Naive thymus-derived CD8-positive, alpha-beta T cell (primary cell): ENCODE data around the gene CHKB. TPM values are rescaled to one million over a fixed set of nuclear protein-coding genes. Genes with fewer than 3 reads are reported as not detected.
"Not testable (repeated sequence)": the region's sequence is repeated elsewhere in the genome, so short reads cannot be mapped to it uniquely, and the experiment has no call there.

Source experiments
- ATAC-seq, 2 donors: fragments of 150-1000 bp; cut with Tn5 transposase in 1 of 2; sonication (Bioruptor Pico), chemical (Tn5 transposase) in 1 of 2; 1 replicate in 1 of 2; 2 replicates in 1 of 2; pipeline ENCODE4 v1.10.0; 2021; ENCODE audit warnings: mild to moderate bottlenecking in 2 of 2, moderate library complexity in 2 of 2
- POLR2A ChIA-PET: fragments of 350-600 bp; sonication (Branson Sonifier 250); formaldehyde crosslinking; loops from one replicate; lab custom pipeline; 2021; ENCODE audit warnings: antibody characterized with exemption; lab: Charles Lee
- DNase-seq, 10 donors: peaks; one replicate each; pipeline versions ENCODE4 v3.0.0 to v3.0.0-alpha.2; 2020 to 2022
- H3K27ac Mint-ChIP-seq, 10 donors: one replicate each; pipeline ENCODE4 v1.8.0; 2020 to 2022; ENCODE audit warnings: mild to moderate bottlenecking in 10 of 10, mixed read lengths in 10 of 10, moderate library complexity in 4 of 10, inconsistent platforms in 1 of 10
- H3K27me3 Mint-ChIP-seq, 5 donors: one replicate each; pipeline ENCODE4 v1.8.0; 2021 to 2022; ENCODE audit warnings: mixed read lengths in 5 of 5
- H3K36me3 Mint-ChIP-seq, 3 donors: one replicate each; pipeline ENCODE4 v1.8.0; 2020 to 2022; ENCODE audit warnings: mixed read lengths in 3 of 3, mild to moderate bottlenecking in 2 of 3, inconsistent platforms in 1 of 3
- H3K4me1 Mint-ChIP-seq, 4 donors: one replicate each; pipeline ENCODE4 v1.8.0; 2021 to 2022; ENCODE audit warnings: mixed read lengths in 4 of 4
- H3K4me3 Mint-ChIP-seq, 10 donors: one replicate each; pipeline ENCODE4 v1.8.0; 2020 to 2022; ENCODE audit warnings: mild to moderate bottlenecking in 10 of 10, mixed read lengths in 10 of 10, moderate library complexity in 6 of 10, inconsistent platforms in 1 of 10
- H3K9me3 Mint-ChIP-seq, 9 donors: one replicate each; pipeline ENCODE4 v1.8.0; 2020 to 2022; ENCODE audit warnings: mixed read lengths in 9 of 9, mild to moderate bottlenecking in 3 of 9, inconsistent platforms in 1 of 9, moderate library complexity in 1 of 9
- polyA plus RNA-seq, 3 donors: library from polyadenylated mRNA; unstranded; fragments of 300-500 nt; fragmentation: Illumina TruSeq; gene quantifications; one replicate each; pipeline ENCODE4 v1.2.3, GENCODE V29; 2021
- total RNA-seq, 8 experiments: library from RNA in 2 of 8; stranded (reverse) in 2 of 8; gene quantifications; one replicate each; pipeline ENCODE4 v1.2.3 and lab custom pipeline; 2021 to 2026

The CHKB gene
- total and polyA plus RNA-seq, 5 experiments from 2014 or later, result 23.0 to 215 (median 26.9) TPM

GRCh38 chr22:50610041-50610451 is 27.4 kb upstream of the CHKB start:
- Mint-ChIP-seq H3K27ac (no peak overlapping the region), H3K27me3 (peaks cover 7 to 65% (median 32%) of the 10 kb centered on the region in 5 donors), H3K9me3 (peaks cover 0 to 2% (median 0%) of the 10 kb centered on the region in 9 donors), H3K4me3 (no peak overlapping the region), H3K36me3 (no peaks in the 10 kb centered on the region), H3K4me1 (peaks cover 2 to 16% (median 6%) of the 10 kb centered on the region in 4 donors)
- POLR2A ChIA-PET, result no interaction called here
- DNase-seq (no peak), ATAC-seq (no peak)

GRCh38 chr22:50609599-50609998 is 26.9 kb upstream of the CHKB start:
- POLR2A ChIA-PET, result no interaction called here
- H3K4me1 Mint-ChIP-seq, result peaks cover 2 to 16% (median 6%) of the 10 kb centered on the region in 4 donors
- peaks cover 7 to 65% (median 32%) of the 10 kb centered on the region in 5 donors for H3K27me3 Mint-ChIP-seq
- DNase-seq, result no peak
- ATAC-seq, result no peak
- H3K27ac Mint-ChIP-seq, result no peak overlapping the region
- no peak overlapping the region for H3K4me3 Mint-ChIP-seq
- H3K9me3 Mint-ChIP-seq, result peaks cover 0 to 2% (median 0%) of the 10 kb centered on the region in 9 donors
- H3K36me3 Mint-ChIP-seq, result no peaks in the 10 kb centered on the region

GRCh38 chr22:50608996-50609395 is 26.3 kb upstream of the CHKB start:
- Mint-ChIP-seq H3K4me1 (peaks cover 2 to 16% (median 6%) of the 10 kb centered on the region in 4 donors), H3K27ac (no peak overlapping the region), H3K27me3 (peaks cover 7 to 65% (median 32%) of the 10 kb centered on the region in 5 donors), H3K4me3 (no peak overlapping the region), H3K9me3 (peaks cover 0 to 2% (median 0%) of the 10 kb centered on the region in 9 donors), H3K36me3 (no peaks in the 10 kb centered on the region)
- ATAC-seq (no peak), DNase-seq (no peak)
- POLR2A ChIA-PET, result no interaction called here

- ATAC-seq, H3K27ac Mint-ChIP-seq, POLR2A ChIA-PET, DNase-seq, H3K4me3 Mint-ChIP-seq, H3K9me3 Mint-ChIP-seq, H3K36me3 Mint-ChIP-seq: not testable (repeated sequence)
- H3K27me3 Mint-ChIP-seq, result peaks cover 7 to 64% (median 27%) of the 10 kb centered on the region in 5 donors
- H3K4me1 Mint-ChIP-seq, result peaks cover under 1 to 12% (median 6%) of the 10 kb centered on the region in 4 donors
Observed at GRCh38 chr22:50608058-50608840, 25.6 kb upstream of the CHKB start.

- Mint-ChIP-seq H3K27ac (no peak overlapping the region), H3K36me3 (no peaks in the 10 kb centered on the region), H3K27me3 (peaks cover 13 to 65% (median 32%) of the 10 kb centered on the region in 5 donors), H3K4me1 (peaks cover 0 to 6% (median 6%) of the 10 kb centered on the region in 4 donors), H3K9me3 (peaks cover 0 to 2% (median 0%) of the 10 kb centered on the region in 9 donors), H3K4me3 (no peak overlapping the region)
- ATAC-seq (no peak), DNase-seq (no peak)
- POLR2A ChIA-PET, result no interaction called here
Observed at GRCh38 chr22:50607659-50608020, 25.0 kb upstream of the CHKB start.

- DNase-seq, result no peak
- H3K27me3 Mint-ChIP-seq, result peaks cover 18 to 66% (median 36%) of the 10 kb centered on the region in 5 donors
- H3K9me3 Mint-ChIP-seq, result peaks cover 0 to 2% (median 0%) of the 10 kb centered on the region in 9 donors
- no peak overlapping the region for H3K4me3 Mint-ChIP-seq
- peak overlapping the region in 1 of 10 donors; percentile 3 for H3K27ac Mint-ChIP-seq
- no peak for ATAC-seq
- peaks cover 2 to 6% (median 5%) of the 10 kb centered on the region in 4 donors for H3K4me1 Mint-ChIP-seq
- POLR2A ChIA-PET, result no interaction called here
- peaks cover 0 to 2% (median 0%) of the 10 kb centered on the region in 3 donors for H3K36me3 Mint-ChIP-seq
Observed at GRCh38 chr22:50606946-50607658, 24.5 kb upstream of the CHKB start.

GRCh38 chr22:50606165-50606945 is 23.7 kb upstream of the CHKB start:
- Mint-ChIP-seq H3K36me3 (peaks cover 0 to 7% (median 4%) of the 10 kb centered on the region in 3 donors), H3K27ac (no peak overlapping the region), H3K4me3 (no peak overlapping the region), H3K9me3 (peaks cover 0 to 2% (median 0%) of the 10 kb centered on the region in 9 donors), H3K4me1 (peaks cover 4 to 11% (median 11%) of the 10 kb centered on the region in 4 donors), H3K27me3 (peaks cover 23 to 73% (median 42%) of the 10 kb centered on the region in 5 donors)
- ATAC-seq, result peak in 1 of 2 donors; percentile 63
- POLR2A ChIA-PET, result no interaction called here
- DNase-seq, result no peak

- Mint-ChIP-seq H3K4me3 (no peak overlapping the region), H3K36me3 (peaks cover 0 to 7% (median 4%) of the 10 kb centered on the region in 3 donors), H3K4me1 (peaks cover 4 to 11% (median 11%) of the 10 kb centered on the region in 4 donors), H3K27ac (no peak overlapping the region), H3K9me3 (peaks cover 0 to 2% (median 0%) of the 10 kb centered on the region in 9 donors), H3K27me3 (peaks cover 21 to 70% (median 39%) of the 10 kb centered on the region in 5 donors)
- DNase-seq (no peak), ATAC-seq (no peak)
- POLR2A ChIA-PET, result no interaction called here
Observed at GRCh38 chr22:50605613-50606074, 23.0 kb upstream of the CHKB start.

GRCh38 chr22:50605002-50605612 is 22.5 kb upstream of the CHKB start:
- Mint-ChIP-seq H3K4me1 (peaks cover 4 to 11% (median 11%) of the 10 kb centered on the region in 4 donors), H3K27ac (no peak overlapping the region), H3K36me3 (peaks cover 0 to 7% (median 4%) of the 10 kb centered on the region in 3 donors), H3K4me3 (no peak overlapping the region), H3K9me3 (peaks cover 0 to 2% (median 0%) of the 10 kb centered on the region in 9 donors), H3K27me3 (peaks cover 21 to 66% (median 34%) of the 10 kb centered on the region in 5 donors)
- no peak for DNase-seq
- no peak for ATAC-seq
- POLR2A ChIA-PET, result no interaction called here

GRCh38 chr22:50604256-50605001 is 21.8 kb upstream of the CHKB start:
- peaks cover 0 to 7% (median 4%) of the 10 kb centered on the region in 3 donors for H3K36me3 Mint-ChIP-seq
- DNase-seq (no peak), ATAC-seq (no peak)
- peaks cover 7 to 17% (median 13%) of the 10 kb centered on the region in 4 donors for H3K4me1 Mint-ChIP-seq
- no peak overlapping the region for H3K4me3 Mint-ChIP-seq
- H3K9me3 Mint-ChIP-seq, result peaks cover 0 to 5% (median 0%) of the 10 kb centered on the region in 9 donors
- H3K27me3 Mint-ChIP-seq, result peaks cover 23 to 65% (median 34%) of the 10 kb centered on the region in 5 donors
- H3K27ac Mint-ChIP-seq, result no peak overlapping the region
- POLR2A ChIA-PET, result no interaction called here

GRCh38 chr22:50603511-50604255 is 21.0 kb upstream of the CHKB start:
- Mint-ChIP-seq H3K4me3 (no peak overlapping the region), H3K27me3 (peaks cover 23 to 59% (median 30%) of the 10 kb centered on the region in 5 donors)
- ATAC-seq, result no peak

More at GRCh38 chr22:50603511-50604255, 21.0 kb upstream of the CHKB start:
- peaks cover 0 to 5% (median 0%) of the 10 kb centered on the region in 9 donors for H3K9me3 Mint-ChIP-seq
- no peak overlapping the region for H3K27ac Mint-ChIP-seq
- peaks cover 7 to 17% (median 13%) of the 10 kb centered on the region in 4 donors for H3K4me1 Mint-ChIP-seq
- H3K36me3 Mint-ChIP-seq, result peaks cover 0 to 7% (median 4%) of the 10 kb centered on the region in 3 donors
- POLR2A ChIA-PET, result no interaction called here
- DNase-seq, result no peak
